NCI-H2196 (cell line): Measurements from ENCODE around the gene STAP2.
A peak's percentile ranks its signal among the peaks of the same experiment; 100 is the strongest.
"Not testable (repeated sequence)": the region's sequence is repeated elsewhere in the genome, so short reads cannot be mapped to it uniquely, and the experiment has no call there.

Experiments used
- DNase-seq: peaks from one replicate; lab custom pipeline; 2025; ENCODE audit not compliant: unreplicated experiment; lab: John Stamatoyannopoulos, UW

The STAP2 gene

GRCh38 chr19:4357921-4358326, 19.3 kb upstream of the STAP2 start:
- DNase-seq = no peak

- DNase-seq = no peak
Measured at GRCh38 chr19:4357095-4357797, 18.6 kb upstream of the STAP2 start.

GRCh38 chr19:4354897-4355296, 16.3 kb upstream of the STAP2 start:
- no peak for DNase-seq

GRCh38 chr19:4354282-4354681, 15.7 kb upstream of the STAP2 start:
- no peak for DNase-seq

GRCh38 chr19:4352701-4353121, 14.1 kb upstream of the STAP2 start:
- DNase-seq = peak; percentile 66

DNA sequence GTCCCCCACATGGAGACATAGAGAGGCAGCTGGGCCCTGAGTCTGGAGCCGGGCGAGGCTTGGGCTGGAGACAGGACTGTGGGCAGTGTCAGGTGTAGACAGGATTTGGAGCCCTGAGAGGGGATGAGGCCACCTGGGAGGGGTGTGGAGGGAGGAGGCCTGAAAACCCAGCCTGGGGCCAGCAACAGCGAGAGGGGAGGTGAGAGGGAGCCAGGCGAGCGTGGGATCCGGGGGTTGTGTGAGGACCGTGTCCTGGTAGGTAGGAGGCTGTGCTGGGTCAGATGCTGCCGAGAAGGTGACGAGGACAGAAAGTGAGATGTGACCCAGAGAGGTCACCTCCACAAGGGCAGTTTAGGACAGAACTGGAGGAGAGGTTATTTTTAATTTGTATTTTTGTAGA, 12.1 kb upstream of the STAP2 start:
- no peak for DNase-seq

DNA sequence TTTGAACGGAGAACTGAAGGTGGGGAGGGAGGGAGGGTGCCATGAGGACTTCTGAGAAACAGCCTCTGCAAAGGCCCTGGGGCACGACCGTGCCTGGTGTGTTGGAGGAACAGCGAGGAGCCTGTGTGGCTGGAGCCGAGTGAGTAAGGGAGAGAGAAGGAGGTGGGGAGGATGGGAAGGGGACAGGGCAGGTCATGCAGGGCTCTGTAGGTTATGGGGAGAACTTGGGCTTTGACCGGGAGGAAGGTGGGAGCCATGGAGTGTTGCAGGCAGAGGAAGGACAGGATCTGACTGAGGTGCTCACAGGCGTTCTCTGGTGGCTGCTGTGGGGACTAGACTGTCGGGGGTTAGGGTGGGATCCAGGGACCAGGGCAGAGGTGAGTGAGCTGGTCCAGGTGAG, 11.5 kb upstream of the STAP2 start:
- no peak for DNase-seq

DNA sequence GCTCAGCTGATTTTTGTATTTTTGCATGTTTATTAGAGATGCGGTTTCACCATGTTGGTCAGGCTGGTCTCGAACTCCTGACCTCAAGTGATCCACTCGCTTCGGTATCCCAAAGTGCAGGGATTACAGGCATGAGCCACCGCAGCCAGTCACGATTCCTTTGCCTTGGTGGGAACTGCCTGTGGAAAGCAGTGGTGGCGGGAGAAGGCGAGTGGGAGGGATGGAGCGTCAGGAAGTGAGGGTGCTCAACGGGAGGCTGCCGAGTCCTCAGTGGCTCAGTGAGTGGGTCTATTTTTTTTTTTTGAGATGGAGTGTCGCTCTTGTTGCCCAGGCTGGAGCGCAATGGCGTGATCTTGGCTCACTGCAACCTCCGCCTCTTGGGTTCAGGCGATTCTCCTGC, 10.6 kb upstream of the STAP2 start:
- not testable (repeated sequence) for DNase-seq

GRCh38 chr19:4347521-4347920, 8.9 kb upstream of the STAP2 start:
- no peak for DNase-seq

DNA sequence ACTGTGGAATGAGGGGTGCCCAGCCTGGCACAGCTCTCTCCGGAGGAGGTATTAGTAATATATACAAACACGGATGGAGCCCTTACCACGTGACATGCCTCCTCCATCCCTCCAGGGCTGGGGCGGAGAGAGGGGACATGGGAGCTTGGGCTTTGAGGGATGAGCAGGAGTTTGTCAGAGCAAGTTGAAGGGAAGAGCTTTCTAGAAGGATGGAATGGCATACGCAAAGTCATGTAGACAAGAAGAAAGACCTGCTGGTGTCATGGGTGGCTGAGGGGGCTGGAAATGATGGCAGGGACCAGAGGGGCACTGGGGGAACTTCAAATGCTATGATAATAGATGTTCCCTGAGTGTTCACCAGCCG, 7.4 kb upstream of the STAP2 start:
- DNase-seq = no peak

GRCh38 chr19:4345342-4346019, 6.9 kb upstream of the STAP2 start:
- DNase-seq = no peak

GRCh38 chr19:4343370-4344307, 5.0 kb upstream of the STAP2 start, which contains the start of gene MPND:
MPND (plus strand) TSS chr19:4343562; CDS start chr19:4343594, 32 bp downstream.
- DNase-seq = peak; percentile 93

GRCh38 chr19:4342615-4343369, 4.2 kb upstream of the STAP2 start:
- peak; percentile 98 for DNase-seq

DNA sequence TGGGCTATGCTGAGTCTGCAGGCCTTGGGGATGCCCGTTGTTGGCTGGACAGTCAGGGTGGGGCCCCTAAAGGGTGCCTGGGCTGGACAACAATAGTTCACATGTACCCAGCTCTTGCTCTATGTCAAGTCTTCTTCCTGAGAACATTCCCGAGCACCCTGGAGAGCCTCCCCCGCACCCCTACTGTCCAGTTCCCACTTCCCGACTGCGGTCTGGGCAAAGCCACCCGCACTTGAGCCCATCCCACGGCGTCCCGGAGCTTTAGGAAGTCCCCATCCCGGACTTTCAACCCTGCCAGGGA, 3.6 kb upstream of the STAP2 start:
- DNase-seq = no peak

DNA sequence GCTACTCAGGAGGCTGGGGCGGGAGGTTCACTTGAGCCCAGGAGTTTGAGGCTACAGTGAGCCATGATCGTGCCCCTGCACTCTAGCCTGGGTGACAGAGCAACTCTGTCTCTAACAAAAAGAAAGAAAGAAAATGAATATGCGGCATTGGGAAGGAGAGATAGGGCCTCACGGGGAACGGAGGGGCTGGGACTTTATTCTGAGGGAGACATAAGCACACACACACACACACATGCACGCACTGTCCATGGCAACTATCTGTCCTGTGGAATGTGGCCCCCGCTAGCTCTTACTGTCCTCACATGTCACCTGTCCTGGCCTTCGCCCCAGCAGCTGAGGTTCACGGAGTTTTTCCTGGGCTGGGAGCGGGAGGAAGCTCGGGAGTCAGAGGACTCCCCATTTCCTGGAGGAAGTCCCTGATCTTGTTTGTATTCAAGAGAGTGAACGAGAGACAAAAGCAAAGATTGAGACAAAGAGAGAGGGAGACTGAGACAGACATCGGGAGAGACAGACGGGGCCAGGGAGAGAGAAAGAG, 654 bp downstream of the STAP2 start:
- DNase-seq = no peak

DNA sequence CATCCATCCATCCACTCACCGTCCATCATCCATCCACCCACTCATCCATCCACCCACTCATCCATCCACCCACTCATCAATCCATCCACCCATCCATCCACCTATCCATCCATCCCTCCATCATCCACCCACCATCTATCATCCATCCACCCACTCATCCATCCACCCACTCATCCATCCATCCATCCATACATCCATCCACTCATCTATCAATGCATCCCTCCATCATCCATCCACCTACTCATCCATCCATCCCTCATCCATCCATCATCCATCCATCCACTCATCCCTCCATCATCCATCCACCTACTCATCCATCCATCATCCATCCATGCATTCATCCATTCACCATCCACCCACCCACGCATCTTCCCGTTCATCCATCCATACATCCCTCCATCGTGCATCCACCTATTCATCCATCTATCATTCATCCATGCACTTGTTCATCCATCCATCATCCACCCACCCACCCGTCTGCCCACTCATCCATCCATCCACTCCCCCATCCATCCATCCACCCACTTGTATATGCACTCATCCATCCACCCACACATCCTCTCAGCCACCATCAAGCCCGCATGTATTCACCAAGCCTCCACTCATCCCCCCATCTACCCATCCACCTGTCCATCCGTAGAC, 3.6 kb downstream of the STAP2 start:
- DNase-seq = no peak

DNA sequence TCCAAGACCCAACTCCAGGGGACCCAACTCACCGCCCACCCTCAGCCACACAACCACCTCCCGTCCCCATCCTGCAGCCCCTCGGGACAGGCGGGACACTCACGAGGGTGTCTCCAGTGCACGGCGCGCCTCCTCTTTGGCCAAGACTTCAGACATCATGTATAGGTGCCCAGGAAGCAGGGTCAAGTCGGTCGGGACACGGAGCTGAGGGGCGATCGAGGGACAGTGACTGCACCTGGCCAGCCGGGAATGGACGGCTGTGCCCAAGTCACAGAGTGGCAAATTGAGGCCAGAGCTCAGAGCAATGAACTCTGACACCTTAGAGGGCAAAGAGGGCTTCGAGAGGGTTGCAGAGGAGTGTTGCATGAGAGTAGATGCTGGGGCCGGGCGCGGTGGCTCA, 8.8 kb downstream of the STAP2 start:
- DNase-seq = no peak

GRCh38 chr19:4328991-4329681, 9.5 kb downstream of the STAP2 start:
- DNase-seq = not testable (repeated sequence)

DNA sequence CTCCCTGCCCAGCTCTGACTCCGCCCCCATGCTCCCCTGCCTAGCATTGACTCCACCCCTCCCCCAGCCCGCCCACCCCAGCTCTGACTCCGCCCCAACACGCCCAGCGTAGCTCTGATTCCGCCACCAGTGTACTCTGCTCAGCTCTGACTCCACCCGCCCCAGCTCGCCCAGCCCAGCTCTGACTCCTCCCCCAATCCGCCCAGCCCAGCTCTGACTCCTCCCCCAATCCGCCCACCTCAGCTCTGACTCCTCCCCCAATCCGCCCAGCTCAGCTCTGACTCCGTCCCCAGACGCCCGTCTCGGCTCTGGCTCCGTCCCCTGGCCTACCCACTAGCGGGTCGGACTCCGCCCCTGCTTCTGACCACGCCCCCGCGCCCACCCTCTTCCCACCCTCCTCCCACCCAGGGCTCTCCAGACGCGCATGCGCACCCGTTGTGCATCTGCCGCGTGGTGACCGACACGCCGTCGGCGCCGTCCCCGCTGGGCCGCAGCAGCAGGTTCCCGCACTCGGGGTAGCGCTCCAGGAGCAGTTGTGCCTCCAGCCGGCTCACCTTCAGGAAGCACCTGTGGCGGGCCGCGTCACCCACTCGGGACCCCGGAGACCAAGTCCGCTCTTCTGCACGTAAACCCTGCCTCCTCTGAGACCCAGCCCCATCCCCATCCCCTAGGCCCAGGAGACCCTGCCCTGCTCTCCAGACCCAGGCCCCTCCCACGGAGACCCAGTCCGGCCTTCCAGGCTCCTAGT, 10.2 kb downstream of the STAP2 start:
- DNase-seq = no peak
